LHCN-M2 (cell line): ENCODE data around the gene MYO7B. TPM values are rescaled to one million over a fixed set of nuclear protein-coding genes. Genes with fewer than 3 reads are reported as not detected.

Source experiments
- DNase-seq: peaks from one replicate; pipeline ENCODE4 v3.0.0-alpha.2; 2012; ENCODE audit warnings: low read depth
- total RNA-seq: library from RNA; depleted of rRNA; stranded (reverse); fragments of >200 nt; gene quantifications from 2 replicates; pipeline ENCODE4 v1.2.3, GENCODE V29; 2014; rRNA removed

MYO7B gene
- total RNA-seq, 1 experiment from 2014 or later = 0.29 TPM

- no peak for DNase-seq
Measured at GRCh38 chr2:127678531-127678930, 143.0 kb downstream of the MYO7B start.

- no peak for DNase-seq
Measured at GRCh38 chr2:127678991-127679390, 143.5 kb downstream of the MYO7B start.

- no peak for DNase-seq
Measured at GRCh38 chr2:127679680-127680361, 144.3 kb downstream of the MYO7B start.

- no peak for DNase-seq
Measured at GRCh38 chr2:127680706-127681287, 145.3 kb downstream of the MYO7B start.

- peak; percentile 31 for DNase-seq
Measured at GRCh38 chr2:127681288-127681804, 145.9 kb downstream of the MYO7B start.

GRCh38 chr2:127681976-127682857 is 146.7 kb downstream of the MYO7B start:
- DNase-seq = no peak

- DNase-seq = no peak
Measured at GRCh38 chr2:127683056-127683455, 147.6 kb downstream of the MYO7B start.

- peak; percentile 70 for DNase-seq
Measured at GRCh38 chr2:127683757-127684156, 148.3 kb downstream of the MYO7B start.

GRCh38 chr2:127685410-127686080 is 150.1 kb downstream of the MYO7B start:
- no peak for DNase-seq

Other genes starting within 250 kb of the MYO7B start
- gene ERCC3, start 241.5 kb upstream of the MYO7B start, total RNA-seq = 32.6 and 38.9 TPM in 2 replicates
- 32.6 and 38.4 TPM in 2 replicates for gene MAP3K2, start 147.7 kb upstream of the MYO7B start, total RNA-seq
- not detected in 2 replicates for gene PROC, start 117.3 kb upstream of the MYO7B start, total RNA-seq
- gene IWS1, start 9.2 kb upstream of the MYO7B start, total RNA-seq = 42.1 and 47.5 TPM in 2 replicates
- not detected in 2 replicates for gene GPR17, start 110.5 kb downstream of the MYO7B start, total RNA-seq
- 1.9 and 2.3 TPM in 2 replicates for gene LIMS2, start 139.8 kb downstream of the MYO7B start, total RNA-seq
- gene SFT2D3, start 165.8 kb downstream of the MYO7B start, total RNA-seq = 6.0 and 6.5 TPM in 2 replicates